T-helper 2 cell (primary cell): ENCODE data around the gene TICAM2.

Experiments
- DNase-seq, 5 experiments: peaks; one replicate each; pipeline versions ENCODE4 v3.0.0 to v3.0.0-alpha.2; 2012 to 2022

Gene TICAM2

GRCh38 chr5:115561176-115561575 lies 41.1 kb downstream of the TICAM2 start:
- DNase-seq = no peak

DNA sequence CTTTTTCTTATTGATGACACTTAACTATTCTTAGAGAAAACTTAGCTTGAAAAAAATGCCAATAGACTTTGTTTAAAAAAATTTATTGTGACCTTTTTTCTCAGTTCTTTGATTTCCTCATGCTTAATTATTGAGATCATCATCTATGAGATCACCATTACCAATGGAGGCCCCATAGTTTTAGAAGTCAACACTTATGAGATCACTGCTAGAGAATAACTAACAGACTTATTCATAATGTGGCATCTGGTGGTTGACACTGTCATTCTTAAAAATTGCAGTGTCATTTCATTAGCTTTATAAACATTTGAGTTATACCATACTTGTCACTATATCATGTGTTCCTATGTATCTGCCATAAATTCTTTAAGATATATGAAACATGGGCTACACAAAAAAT lies 42.8 kb downstream of the TICAM2 start:
- no peak for DNase-seq

GRCh38 chr5:115558388-115558956 lies 43.8 kb downstream of the TICAM2 start:
- DNase-seq = no peak

- DNase-seq = no peak
Observed at GRCh38 chr5:115557667-115558387, 44.5 kb downstream of the TICAM2 start.

DNA sequence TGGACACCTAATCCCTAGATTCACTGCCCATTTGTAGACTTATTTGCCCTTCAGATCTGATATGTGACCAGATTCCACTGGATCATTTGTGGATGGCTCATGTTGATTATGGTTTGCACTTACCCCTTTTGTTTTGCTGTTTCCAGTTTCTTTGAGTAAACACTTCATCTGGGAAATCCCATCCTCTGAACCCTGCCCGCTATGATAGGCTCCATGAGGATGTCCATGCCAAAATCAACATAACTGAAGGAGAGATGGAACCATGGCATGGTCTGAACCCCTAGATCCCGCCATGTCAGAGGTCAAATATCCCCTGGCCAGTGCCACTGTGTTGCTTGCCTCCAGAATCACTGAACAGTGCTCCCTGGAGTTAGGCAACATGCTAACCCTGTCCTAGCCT lies 46.0 kb downstream of the TICAM2 start:
- no peak for DNase-seq

DNA sequence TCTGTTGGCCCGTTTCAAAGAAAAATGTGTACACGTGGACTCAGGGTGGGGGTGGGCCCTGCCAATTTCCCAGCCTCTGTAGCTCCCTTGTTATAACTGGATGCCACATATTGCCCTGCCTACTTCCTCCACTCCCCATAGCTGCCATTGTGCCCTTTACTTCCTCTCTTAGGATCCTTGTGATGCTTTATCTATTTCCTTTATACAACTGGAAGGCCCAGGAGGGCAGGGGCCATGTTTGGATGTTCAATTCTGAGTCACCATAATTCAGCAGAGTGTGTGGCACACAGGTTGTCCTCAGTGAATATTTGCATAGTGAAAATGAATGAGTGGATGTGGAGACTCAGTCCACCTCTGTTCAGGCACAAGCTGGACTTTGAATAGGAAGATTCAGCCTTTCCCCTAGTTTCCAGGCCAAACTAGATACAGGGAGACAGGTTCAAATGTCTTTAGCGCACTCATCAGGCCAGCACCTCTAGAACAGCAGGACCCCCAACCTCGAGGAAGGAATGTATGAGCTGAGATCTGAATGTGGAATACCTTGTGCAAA lies 47.1 kb downstream of the TICAM2 start:
- DNase-seq = no peak

- no peak for DNase-seq
Observed at GRCh38 chr5:115553082-115553481, 49.2 kb downstream of the TICAM2 start.

- no peak for DNase-seq
Observed at GRCh38 chr5:115551415-115551814, 50.9 kb downstream of the TICAM2 start.

GRCh38 chr5:115549154-115549553 lies 53.1 kb downstream of the TICAM2 start:
- peak in 1 of 5 experiments; percentile 7 for DNase-seq

DNA sequence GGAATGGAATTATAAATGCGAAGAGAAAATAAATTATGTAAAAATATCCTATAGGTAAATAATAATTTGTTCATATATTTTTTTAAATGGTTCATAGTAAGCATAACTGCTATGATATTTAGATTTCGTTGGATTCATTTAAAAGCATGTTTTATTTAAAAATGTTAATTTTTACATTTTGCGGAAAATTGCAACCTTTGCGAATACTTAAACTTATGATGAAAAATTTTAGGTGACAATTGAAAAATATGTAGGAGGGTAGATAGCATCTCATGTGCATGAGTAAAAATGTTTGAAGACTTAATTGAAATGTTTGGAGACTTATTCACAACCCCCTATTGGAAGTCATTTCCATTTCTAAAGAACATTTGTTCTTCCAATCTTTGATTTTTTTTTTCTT lies 53.6 kb downstream of the TICAM2 start:
- no peak for DNase-seq

DNA sequence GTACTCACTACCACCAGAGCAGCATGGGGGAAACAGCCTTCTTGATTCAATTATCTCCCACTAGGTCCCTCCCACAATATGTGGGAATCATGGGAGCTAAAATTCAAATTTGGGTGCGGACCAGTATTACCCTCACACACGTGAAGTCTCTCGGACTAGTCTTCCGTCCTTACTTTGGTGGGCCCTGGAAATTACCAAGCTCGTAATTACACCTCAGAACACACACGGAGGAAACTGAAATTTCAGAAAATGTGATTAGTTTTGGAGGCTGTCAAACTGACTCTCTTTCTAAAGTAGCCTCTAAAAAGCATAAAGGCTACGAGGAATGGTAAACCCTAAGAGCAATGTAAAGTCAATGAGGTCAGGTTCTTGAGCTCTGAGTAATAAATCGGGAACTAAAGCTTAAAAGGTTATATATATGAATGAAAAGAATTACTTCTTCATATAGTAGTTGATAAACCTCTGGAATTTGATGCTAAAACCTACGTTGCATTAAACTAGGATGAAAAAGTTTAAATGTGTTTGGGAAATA lies 56.9 kb downstream of the TICAM2 start:
- DNase-seq = no peak

DNA sequence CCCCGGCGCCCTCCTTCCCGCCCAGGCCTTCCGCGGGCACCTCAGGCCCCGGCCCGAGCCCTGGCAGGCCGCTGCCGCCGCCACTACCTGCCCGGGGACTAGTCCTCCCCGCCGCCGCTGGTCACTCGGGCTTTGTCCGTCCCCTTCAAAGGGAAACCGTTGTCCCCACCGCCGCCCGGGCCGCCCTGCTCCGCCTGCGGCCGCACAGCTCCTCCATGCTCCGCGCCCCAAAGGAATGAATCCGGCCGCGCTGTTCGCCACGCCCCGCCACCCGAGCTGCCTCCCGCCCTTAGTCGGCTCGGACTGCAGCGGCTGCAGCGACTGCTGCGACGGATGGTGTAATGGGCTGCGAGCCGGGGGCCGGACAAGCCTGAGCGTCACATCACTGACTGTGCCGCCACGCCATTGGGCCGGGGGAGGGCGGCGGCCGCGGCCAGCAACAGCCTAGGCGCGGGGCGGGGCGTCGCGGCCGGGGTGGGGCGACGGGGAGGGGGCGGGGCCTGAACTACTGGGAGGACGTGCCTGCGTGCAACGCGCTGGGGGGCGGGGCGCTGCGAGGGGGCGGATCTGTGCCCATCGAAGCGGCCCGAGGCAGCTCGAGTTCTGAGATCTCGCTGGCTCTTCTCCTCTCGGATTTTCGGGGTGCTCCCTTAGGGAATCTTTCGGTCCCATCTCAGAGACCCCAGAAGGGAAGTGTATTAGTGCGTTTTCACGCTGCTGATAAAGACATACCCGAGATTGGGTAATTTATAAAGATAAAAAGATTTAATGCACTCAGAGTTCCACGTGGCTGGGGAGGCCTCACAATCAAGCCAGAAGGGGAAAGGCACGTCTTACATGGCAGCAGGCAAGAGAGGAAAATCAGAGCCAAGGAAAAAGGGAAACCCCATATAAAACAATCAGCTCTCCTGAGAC lies 57.6 kb downstream of the TICAM2 start, which contains the start of gene FEM1C:
FEM1C (minus strand) TSS at position 340 of the 915 bp plus-strand sequence. CDS start 1,282 bp downstream, outside the sequence.
- peak; percentile 85 to 98 (median 96) for DNase-seq

GRCh38 chr5:115544043-115544435 lies 58.2 kb downstream of the TICAM2 start:
- DNase-seq = peak; percentile 29 to 69 (median 47)

DNA sequence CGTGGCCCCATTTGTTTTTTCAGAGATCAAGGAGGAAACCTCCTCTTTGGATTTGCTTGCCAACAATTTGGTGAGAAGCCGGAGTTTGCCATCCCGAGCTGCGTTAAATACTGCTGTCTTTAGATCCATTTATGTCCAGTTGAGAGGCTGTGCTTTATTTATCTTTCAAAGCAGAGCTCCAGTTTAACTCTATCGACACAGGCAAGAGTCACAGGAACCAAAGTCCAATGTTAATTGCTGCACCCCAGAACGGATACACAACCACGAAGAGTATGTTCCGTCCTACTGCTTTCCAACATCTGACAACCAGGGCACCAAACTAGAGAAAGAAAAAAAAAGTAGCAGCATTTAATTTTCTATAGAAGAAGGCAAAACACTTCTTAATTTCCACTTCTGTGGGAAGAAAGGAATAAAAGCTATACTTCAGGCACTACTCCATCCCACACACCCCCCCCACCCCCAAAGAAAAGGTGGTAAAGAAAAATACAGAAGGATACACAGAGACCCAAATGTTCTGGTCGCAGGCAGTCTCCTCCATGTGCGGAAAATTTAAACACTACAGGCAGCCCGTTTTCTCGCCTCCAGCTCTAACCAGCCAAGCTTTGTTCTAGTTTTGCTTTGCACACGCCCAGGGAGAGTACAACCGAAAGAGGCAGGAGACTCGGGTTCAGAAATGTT lies 58.8 kb downstream of the TICAM2 start:
- DNase-seq = peak in 4 of 5 experiments; percentile 8 to 75 (median 30)

- DNase-seq = peak in 1 of 5 experiments; percentile 10
Observed at GRCh38 chr5:115542651-115543364, 59.5 kb downstream of the TICAM2 start.

DNA sequence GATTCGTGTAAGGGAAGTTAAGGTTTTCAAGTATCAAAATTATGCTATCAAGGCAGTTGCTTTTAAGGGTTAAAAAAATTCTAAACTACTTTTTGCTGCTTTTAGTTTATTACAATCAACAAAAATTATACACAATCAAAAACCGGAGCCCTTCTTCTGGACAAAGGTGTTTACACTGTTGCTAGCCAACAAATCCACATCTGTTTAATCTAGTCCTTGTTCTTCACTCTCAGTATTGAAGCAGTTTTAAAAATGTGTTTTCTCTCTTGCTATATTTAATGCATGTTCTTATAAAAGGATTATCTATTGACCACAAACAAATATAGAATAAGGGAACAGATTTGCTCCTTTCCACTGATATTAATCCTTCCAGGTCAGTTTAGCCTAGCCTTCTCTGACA lies 60.2 kb downstream of the TICAM2 start:
- DNase-seq = no peak

DNA sequence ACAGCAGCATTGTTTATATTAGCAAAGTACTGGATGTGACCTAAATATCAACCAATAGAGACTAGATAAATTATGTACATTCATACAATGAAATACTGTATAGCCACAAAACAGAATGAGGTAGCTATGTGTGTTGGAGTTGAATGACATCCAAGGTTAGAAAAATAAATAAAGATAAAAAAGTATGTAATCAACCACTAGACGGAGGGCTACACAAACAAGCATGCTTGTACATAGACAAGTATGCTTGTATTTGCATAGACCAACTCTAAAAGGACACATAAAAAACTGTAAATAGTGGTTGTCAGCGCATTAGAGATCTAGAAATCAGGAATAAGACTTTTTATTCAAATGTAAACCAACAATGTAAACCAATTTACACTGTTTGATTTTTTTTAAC lies 60.7 kb downstream of the TICAM2 start:
- DNase-seq = peak in 1 of 5 experiments; percentile 10

DNA sequence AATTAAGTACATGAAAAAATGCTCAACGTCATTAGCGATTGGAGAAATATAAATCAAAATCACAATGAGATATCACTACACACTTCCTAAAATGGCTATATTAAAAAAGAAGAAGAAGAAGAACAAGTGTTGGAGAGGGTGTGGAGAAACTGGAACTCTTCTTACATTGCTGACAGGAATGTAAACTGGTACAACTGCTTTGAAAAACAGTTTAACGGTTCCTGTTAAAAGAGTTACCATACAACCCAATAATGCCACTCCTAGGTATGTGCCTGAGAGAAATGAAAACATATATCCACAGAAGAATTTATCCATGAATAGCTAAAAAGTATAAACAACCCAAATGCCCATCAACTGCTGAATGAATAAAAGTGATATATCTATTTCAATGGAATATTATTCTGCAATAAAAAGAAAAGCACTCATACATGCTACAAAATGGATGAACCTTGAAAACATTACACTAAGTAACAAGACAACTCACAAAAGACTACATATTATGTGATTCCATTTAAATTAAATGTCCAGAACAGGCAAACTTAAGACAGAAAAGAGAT lies 66.7 kb downstream of the TICAM2 start:
- no peak for DNase-seq

GRCh38 chr5:115532517-115532916 lies 69.8 kb downstream of the TICAM2 start:
- no peak for DNase-seq

- DNase-seq = no peak
Observed at GRCh38 chr5:115531787-115532367, 70.4 kb downstream of the TICAM2 start.

DNA sequence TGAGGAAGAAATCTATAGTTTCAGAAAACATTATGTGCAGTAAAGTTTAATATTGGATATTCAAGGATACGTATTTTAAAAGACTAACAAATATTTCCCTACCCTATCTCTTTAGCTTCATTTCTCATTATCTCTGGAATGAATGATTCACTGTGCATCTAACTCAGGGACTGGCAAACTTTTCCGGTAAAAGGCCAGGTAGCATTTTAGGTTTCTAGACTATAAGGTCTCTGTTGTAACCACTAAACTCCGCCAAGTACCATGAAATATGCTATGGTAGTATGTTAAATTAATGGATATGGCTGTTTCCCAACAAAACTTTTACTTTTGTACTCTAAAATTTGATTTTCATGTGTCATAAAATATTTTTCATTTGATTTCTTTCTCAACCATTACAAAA lies 70.9 kb downstream of the TICAM2 start:
- DNase-seq = no peak
